Measurements from ENCODE around the gene PKDCC. TPM values are rescaled to one million over a fixed set of nuclear protein-coding genes. Genes with fewer than 3 reads are reported as not detected.

The PKDCC gene
- total and polyA plus RNA-seq, 4 donors: 73.6 to 131 (median 103) TPM

GRCh38 chr2:42042631-42043355 is 5.0 kb upstream of the PKDCC start:
- Histone ChIP-seq H3K36me3 (ENCODE audit: control insufficient read depth in 4 of 4, insufficient read depth in 4 of 4, low read length in 4 of 4) (no peaks in the 10 kb centered on the region), H3K27ac (ENCODE audit: low read depth in 1 of 2, low read length in 1 of 2) (no peak overlapping the region), H3K9me3 (ENCODE audit: control insufficient read depth in 4 of 4, insufficient read depth in 3 of 4, low read length in 3 of 4) (no peaks in the 10 kb centered on the region), H3K9ac (ENCODE audit: insufficient read depth in 1 of 2, low read length in 2 of 2) (no peak overlapping the region), H3K27me3 (ENCODE audit: control insufficient read depth in 3 of 3, insufficient read depth in 3 of 3, low read length in 2 of 3) (no peaks in the 10 kb centered on the region), H3K4me3 (no peak overlapping the region), H3K4me1 (ENCODE audit: control insufficient read depth in 5 of 5, insufficient read depth in 5 of 5, low read length in 5 of 5) (peaks cover 0 to 30% (median 16%) of the 10 kb centered on the region in 5 donors)
- ATAC-seq (ENCODE audit: insufficient read depth, low FRiP score) (no peak), DNase-seq (no peak)
- WGBS, 2 donors: 88 to 90% methylated on average over 11 of the region's 11 CpGs
- no peak for TF ChIP-seq CTCF (IDR thresholded peaks at IDR 0.05; ENCODE audit: control extremely low read depth, extremely low read depth)

GRCh38 chr2:42043789-42044394 is 3.9 kb upstream of the PKDCC start:
- DNase-seq (no peak), ATAC-seq (ENCODE audit: insufficient read depth, low FRiP score) (no peak)
- Histone ChIP-seq H3K4me1 (ENCODE audit: control insufficient read depth in 5 of 5, insufficient read depth in 5 of 5, low read length in 5 of 5) (peaks cover 0 to 30% (median 16%) of the 10 kb centered on the region in 5 donors), H3K4me3 (no peak overlapping the region), H3K27me3 (ENCODE audit: control insufficient read depth in 3 of 3, insufficient read depth in 3 of 3, low read length in 2 of 3) (no peaks in the 10 kb centered on the region), H3K9me3 (ENCODE audit: control insufficient read depth in 4 of 4, insufficient read depth in 3 of 4, low read length in 3 of 4) (no peaks in the 10 kb centered on the region), H3K9ac (ENCODE audit: insufficient read depth in 1 of 2, low read length in 2 of 2) (no peak overlapping the region), H3K36me3 (ENCODE audit: control insufficient read depth in 4 of 4, insufficient read depth in 4 of 4, low read length in 4 of 4) (no peaks in the 10 kb centered on the region), H3K27ac (ENCODE audit: low read depth in 1 of 2, low read length in 1 of 2) (no peak overlapping the region)
- TF ChIP-seq CTCF (IDR thresholded peaks at IDR 0.05; ENCODE audit: control extremely low read depth, extremely low read depth): no peak
- 84 to 92% methylated on average over 3 of the region's 3 CpGs for WGBS, 2 donors

- Histone ChIP-seq H3K36me3 (ENCODE audit: control insufficient read depth in 4 of 4, insufficient read depth in 4 of 4, low read length in 4 of 4) (peaks cover 0 to 3% (median 0%) of the 10 kb centered on the region in 4 donors), H3K4me1 (ENCODE audit: control insufficient read depth in 5 of 5, insufficient read depth in 5 of 5, low read length in 5 of 5) (peaks cover 0 to 36% (median 16%) of the 10 kb centered on the region in 5 donors), H3K9ac (ENCODE audit: insufficient read depth in 1 of 2, low read length in 2 of 2) (no peak overlapping the region), H3K27ac (ENCODE audit: low read depth in 1 of 2, low read length in 1 of 2) (no peak overlapping the region), H3K9me3 (ENCODE audit: control insufficient read depth in 4 of 4, insufficient read depth in 3 of 4, low read length in 3 of 4) (no peaks in the 10 kb centered on the region), H3K4me3 (no peak overlapping the region), H3K27me3 (ENCODE audit: control insufficient read depth in 3 of 3, insufficient read depth in 3 of 3, low read length in 2 of 3) (no peaks in the 10 kb centered on the region)
- 81 to 95% methylated on average over 1 of the region's 1 CpG for WGBS, 2 donors
- DNase-seq: no peak
- ATAC-seq (ENCODE audit: insufficient read depth, low FRiP score): no peak
- TF ChIP-seq CTCF (IDR thresholded peaks at IDR 0.05; ENCODE audit: control extremely low read depth, extremely low read depth): no peak
These were observed 2.9 kb upstream of the PKDCC start for GRCh38 chr2:42044939-42045338.
